ENCODE data around the gene HSPA1L.
"Not testable (repeated sequence)": the region's sequence is repeated elsewhere in the genome, so short reads cannot be mapped to it uniquely, and the experiment has no call there.

- TF ChIP-seq NR2C2 (CRISPR knock-in tag; IDR thresholded peaks at IDR 0.05); USF1 (CRISPR knock-in tag; IDR thresholded peaks at IDR 0.05); IRF1 (CRISPR knock-in tag; IDR thresholded peaks at IDR 0.05); ESRRA (CRISPR knock-in tag; IDR thresholded peaks at IDR 0.05; ENCODE audit: borderline replicate concordance); CTCF (IDR thresholded peaks at IDR 0.05); ZNF219 (CRISPR knock-in tag; IDR thresholded peaks at IDR 0.05; ENCODE audit: borderline replicate concordance); NFE2L1 (CRISPR knock-in tag; IDR thresholded peaks at IDR 0.05); HMGA2 (CRISPR knock-in tag; IDR thresholded peaks at IDR 0.05): not testable (repeated sequence)
Measured at GRCh38 chr6:31851980-31852718, 37.1 kb upstream of the HSPA1L start.
